Regular cardiac myocyte (primary cell): Measurements from ENCODE around the gene PNPLA1. TPM values are rescaled to one million over a fixed set of nuclear protein-coding genes. Genes with fewer than 3 reads are reported as not detected.

ENCODE experiments used
- total RNA-seq: library from RNA; depleted of rRNA; stranded (reverse); fragments of >200 nt; gene quantifications from 2 replicates; pipeline ENCODE4 v1.2.3, GENCODE V29; 2014

Gene PNPLA1
- total RNA-seq = not detected in 2 replicates

GRCh38 chr6:36269834-36270705 is at the start of gene PNPLA1:
PNPLA1 (plus strand) TSS chr6:36270060; CDS start chr6:36270460, 400 bp downstream.

DNA sequence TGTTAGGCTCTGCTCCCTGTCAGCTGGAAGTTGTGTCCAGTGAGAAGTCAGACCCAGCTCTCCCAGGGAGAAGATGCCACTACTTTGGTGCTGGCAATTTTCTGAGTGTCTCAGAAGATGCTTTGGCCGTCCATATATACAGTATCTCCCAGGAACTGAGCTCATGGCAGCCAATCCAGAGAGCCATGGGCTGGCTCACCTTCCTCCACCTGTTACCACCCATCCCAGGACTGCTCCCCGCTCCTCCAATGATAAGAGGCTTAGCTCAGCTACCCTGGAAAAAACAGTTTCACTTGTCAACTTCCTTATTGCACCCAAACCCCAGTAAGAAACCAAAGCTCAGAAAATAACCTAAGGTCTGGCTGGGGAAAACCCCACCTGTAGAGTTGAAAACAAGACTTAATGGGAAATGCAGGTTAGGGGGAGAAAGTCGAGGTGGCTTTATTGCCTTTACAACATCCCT is 67.0 kb downstream of the PNPLA1 start, which contains the start of gene BNIP5:
Gene BNIP5, minus strand, starts transcription at position 110 of the 463 bp plus-strand sequence. CDS start 6,198 bp downstream, outside the sequence.

Other genes with a start within 250 kb of the PNPLA1 start
- gene SLC26A8, start 245.4 kb upstream of the PNPLA1 start, total RNA-seq = not detected in 2 replicates
- gene MAPK14, start 242.3 kb upstream of the PNPLA1 start, total RNA-seq = 54.7 and 56.0 TPM in 2 replicates
- gene MAPK13, start 139.5 kb upstream of the PNPLA1 start, total RNA-seq = 16.6 and 26.5 TPM in 2 replicates
- 9.0 and 11.8 TPM in 2 replicates for gene BRPF3, start 73.3 kb upstream of the PNPLA1 start, total RNA-seq
- not detected in 2 replicates for gene BNIP5, start 66.8 kb downstream of the PNPLA1 start, total RNA-seq
- 0.38 and 2.0 TPM in 2 replicates for gene ETV7, start 117.6 kb downstream of the PNPLA1 start, total RNA-seq
- gene PXT1, start 172.8 kb downstream of the PNPLA1 start, total RNA-seq = under 0.01 TPM in 2 replicates
- 90.1 and 162 TPM in 2 replicates for gene KCTD20, start 172.9 kb downstream of the PNPLA1 start, total RNA-seq